Measurements from ENCODE around the gene RTEL1.
"Not testable (repeated sequence)": the region's sequence is repeated elsewhere in the genome, so short reads cannot be mapped to it uniquely, and the experiment has no call there.

The RTEL1 gene

DNA sequence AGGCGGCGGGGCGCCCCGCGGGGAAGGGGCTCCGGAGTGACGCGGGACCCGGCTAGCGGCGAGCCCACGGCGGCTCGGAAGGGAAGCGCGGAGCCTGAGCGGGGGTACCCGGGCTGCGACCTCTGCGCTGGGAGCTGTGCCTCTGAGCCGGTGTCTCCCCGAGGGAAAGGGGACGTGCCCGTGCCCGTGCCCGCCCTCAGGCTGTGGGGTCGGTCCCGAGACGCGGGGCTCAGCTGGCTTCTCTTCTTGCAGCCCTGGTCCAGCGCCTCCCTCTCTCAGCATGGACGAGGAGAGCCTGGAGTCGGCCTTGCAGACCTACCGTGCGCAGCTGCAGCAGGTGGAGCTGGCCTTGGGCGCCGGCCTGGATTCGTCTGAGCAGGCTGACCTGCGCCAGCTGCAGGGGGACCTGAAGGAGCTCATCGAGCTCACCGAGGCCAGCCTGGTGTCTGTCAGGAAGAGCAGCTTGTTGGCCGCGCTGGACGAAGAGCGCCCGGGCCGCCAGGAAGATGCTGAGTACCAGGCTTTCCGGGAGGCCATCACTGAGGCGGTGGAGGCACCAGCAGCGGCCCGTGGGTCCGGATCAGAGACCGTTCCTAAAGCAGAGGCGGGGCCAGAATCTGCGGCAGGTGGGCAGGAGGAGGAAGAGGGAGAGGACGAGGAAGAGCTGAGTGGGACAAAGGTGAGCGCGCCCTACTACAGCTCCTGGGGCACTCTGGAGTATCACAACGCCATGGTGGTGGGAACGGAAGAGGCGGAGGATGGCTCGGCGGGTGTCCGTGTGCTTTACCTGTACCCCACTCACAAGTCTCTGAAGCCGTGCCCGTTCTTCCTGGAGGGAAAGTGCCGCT, 50.4 kb downstream of the RTEL1 start:
- in situ Hi-C loops (cut with MboI; ENCODE audit: low sequenced_read_pairs) = no loop called here

DNA sequence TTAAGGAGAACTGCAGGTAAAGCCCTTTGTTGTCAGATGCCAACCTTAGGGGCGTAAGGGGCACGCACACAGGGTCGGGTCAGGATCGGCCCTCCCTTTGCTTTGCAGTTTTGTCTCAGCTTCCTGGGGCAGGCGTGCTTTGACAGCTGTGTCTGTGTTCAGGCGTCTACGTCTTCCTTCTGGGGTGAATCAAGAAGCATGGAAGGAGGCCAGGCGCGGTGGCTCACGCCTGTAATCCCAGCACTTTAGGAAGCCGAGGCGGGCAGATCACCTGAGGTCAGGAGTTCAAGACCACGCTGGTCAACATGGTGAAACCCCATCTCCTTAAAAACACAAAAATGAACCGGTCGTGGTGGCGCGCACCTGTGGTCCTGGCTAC, 51.0 kb downstream of the RTEL1 start:
- in situ Hi-C loops (cut with MboI; ENCODE audit: low sequenced_read_pairs) = no loop called here

DNA sequence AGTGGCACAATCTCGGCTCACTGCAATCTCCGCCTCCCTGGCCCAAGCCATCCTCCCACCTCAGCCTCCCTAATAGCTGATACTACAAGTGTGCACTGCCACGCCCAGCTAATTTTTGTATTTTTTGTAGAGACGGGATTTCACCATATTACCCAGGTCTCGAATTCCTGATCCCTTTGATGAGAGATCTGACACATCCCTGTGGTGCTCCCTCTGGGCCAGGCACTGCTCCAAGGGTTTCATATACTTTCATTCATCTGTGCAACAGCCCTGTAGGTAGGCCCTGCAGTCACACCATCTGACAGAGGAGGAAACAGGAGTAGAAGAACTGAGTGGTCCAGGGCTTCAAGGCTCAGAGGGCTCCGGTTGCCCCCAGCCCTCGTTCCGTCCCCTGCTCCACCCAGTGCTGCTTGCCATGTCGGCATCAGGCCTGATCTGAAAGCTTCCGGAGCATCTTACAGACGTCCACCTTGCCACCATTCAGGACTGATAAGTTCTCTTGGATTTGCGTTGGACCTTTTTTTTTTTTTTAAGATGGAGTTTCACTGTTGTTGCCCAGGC, 53.1 kb downstream of the RTEL1 start:
- in situ Hi-C loops (cut with MboI; ENCODE audit: low sequenced_read_pairs) = no loop called here

DNA sequence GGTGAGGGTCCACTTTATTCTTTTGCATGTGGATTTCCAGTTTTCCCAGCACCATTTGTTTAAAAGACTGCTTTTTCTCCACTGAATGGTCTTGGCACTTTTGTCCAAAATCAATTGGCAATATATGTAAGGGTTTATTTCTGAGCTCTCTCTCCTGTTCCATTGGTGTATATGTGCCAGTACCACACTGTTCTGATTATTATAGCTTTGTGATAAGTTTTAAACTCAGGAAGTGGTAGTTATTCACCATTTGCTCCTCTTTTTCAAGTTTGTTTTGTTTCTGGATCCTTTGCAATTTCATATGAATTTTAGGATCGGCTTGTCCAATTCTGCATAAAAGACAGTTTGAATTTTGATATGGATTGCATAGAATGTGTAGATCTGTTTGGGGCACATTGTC, 54.1 kb downstream of the RTEL1 start:
- in situ Hi-C loops (cut with MboI; ENCODE audit: low sequenced_read_pairs) = no loop called here

DNA sequence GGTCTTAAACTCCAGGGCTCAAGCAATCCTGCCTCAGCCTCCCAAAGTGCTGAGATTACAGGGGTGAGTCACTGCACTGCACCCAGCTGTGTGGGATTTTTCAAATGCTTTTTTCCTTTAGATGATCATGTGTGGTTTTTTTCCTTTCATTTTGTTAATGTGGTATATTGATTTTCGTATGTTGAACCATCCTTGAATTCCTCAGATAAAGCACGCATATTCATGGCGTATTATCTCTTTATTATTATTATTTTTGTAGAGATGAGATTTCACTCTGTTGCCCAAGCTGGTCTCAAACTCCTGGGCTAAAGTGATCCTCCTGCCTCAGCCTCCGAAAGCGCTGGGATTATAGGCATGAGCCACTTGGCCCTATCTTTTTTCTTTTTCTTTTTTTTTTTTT, 56.7 kb downstream of the RTEL1 start:
- in situ Hi-C loops (cut with MboI; ENCODE audit: low sequenced_read_pairs) = no loop called here

DNA sequence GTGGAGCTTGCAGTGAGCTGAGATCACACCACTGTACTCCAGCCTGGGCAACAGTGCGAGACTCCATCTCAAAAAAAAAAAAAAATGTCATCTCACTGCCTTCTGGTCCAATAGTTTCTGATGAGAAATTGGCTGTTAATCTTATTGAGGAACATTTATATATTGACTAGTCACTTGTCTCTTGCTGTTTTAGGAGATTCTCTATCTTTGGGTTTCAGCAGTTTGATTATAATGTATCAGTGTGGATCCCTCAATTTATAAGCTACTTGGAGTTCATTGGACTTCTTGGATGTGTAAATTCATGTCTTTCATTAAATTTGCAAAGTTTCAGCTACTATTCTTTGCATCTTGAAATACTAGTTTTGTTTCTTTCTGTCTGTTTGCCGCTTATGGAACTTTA, 60.9 kb downstream of the RTEL1 start:
- in situ Hi-C loops (cut with MboI; ENCODE audit: low sequenced_read_pairs) = no loop called here

DNA sequence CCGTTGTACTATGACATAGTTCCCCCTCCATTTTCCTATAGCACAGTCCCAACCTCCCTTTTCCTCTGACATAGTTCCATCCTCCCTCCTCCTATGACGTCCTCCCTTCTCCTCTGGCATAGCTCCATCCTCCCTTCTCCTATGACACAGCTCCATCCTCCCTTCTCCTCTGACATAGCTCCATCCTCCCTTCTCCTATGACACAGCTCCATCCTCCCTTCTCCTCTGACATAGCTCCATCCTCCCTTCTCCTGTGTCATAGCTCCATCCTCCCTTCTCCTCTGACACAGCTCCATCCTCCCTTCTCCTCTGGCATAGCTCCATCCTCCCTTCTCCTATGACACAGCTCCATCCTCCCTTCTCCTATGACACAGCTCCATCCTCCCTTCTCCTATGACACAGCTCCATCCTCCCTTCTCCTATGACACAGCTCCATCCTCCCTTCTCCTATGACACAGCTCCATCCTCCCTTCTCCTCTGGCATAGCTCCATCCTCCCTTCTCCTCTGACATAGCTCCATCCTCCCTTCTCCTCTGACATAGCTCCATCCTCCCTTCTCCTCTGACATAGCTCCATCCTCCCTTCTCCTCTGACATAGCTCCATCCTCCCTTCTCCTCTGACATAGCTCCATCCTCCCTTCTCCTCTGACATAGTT, 65.0 kb downstream of the RTEL1 start:
- in situ Hi-C loops (cut with MboI; ENCODE audit: low sequenced_read_pairs) = not testable (repeated sequence)

DNA sequence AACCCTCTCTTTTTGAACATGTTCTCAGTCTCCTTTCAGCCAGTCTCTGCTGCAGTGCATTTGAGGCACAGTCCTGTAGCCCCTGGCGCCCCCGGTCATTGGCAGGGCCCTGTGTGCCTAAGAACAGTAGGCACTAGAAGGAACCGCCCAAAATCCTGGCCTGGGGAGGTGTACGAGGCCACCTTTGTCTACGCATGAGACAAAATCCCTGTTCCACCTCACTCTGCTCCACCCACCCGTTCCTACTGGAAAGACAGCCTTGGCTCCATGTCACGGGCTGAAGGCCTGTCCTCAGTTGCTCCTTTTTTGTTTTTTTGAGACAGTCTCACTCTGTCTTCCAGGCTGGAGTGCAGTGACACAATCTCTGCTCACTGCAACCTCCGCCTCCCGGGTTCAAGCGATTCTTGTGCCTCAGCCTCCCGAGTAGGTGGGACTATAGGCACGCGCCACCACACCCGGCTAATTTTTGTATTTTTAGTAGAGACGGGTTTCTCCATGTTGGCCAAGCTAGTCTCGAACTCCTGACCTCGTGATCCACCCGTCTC, 72.1 kb downstream of the RTEL1 start:
- in situ Hi-C loops (cut with MboI; ENCODE audit: low sequenced_read_pairs) = not testable (repeated sequence)

DNA sequence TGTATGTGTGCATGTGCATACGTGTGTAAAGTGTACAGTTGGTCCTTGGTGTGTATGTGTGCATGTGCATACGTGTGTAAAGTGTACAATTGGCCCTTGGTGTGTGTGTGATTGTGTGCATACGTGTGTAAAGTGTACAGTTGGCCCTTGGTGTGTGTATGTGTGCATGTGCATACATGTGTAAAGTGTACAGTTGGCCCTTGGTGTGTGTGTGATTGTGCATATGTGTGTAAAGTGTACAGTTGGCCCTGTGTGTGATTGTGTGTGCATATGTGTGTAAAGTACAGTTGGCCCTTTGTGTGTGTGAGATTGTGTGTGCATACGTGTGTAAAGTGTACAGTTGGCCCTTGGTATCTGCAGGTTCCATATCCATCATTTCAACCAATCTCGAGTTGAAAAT, 73.3 kb downstream of the RTEL1 start:
- in situ Hi-C loops (cut with MboI; ENCODE audit: low sequenced_read_pairs) = no loop called here

DNA sequence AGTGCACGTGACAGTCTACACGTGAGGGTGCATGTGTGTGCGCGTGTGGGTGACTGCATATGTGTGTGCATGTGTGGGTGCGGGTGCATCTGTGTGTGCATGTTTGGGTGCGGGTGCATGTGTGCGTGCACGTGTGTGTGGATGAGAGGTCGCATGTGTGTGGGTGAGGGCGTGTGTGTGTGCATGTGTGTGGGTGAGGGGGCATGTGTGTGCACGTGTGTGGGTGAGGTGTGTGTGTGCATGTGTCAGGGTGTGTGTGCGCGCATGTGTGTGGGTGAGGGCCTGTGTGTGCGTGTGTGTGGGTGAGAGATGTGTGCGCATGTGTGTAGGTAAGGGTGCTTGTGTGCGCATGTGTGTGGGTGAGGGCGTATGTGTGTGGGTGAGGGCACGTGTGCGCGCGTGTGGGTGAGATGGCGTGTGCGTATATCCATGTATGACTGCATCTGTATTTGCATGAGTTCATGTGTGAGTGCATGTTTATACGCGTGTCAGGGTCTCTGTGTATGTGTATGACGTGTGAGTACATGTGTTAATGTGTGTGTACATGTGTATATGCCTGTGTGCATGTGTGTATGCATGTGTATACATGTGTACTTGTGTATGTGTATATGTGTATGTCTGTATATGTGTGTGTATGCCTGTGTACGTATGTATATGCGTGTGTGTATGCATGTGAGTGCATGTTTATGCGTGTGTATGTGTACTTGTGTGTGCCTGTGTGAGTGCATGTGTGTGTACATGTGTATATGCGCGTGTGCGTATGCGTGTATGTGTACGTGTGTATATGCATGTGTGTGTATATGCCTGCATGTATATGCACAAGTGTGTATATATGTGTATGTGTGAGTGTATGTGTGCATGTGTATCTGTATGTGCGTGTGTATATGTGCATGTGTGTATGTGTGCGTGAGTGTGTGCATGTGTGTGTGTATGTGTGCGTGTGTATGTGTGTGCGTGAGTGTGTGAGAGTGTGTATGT, 74.3 kb downstream of the RTEL1 start:
- in situ Hi-C loops (cut with MboI; ENCODE audit: low sequenced_read_pairs) = no loop called here

DNA sequence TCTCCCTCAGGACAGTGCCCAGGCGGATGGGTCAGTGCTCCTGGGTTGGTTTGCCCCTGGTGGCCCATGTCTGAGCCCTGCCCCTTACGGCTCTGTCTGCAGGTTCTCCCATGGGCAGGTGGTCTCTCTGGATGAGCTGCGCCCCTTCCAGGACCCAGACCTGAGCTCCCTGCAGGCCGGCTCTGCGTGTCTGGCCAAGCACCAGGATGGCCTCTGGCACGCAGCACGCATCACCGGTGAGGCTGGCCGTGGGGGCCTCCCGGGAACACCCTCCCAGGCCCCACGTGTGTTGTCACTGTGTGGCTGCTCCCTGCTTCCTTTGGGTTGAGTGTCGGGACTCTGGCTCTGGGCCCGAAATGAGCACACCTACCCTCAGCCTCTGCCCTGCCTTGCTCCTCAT, 75.0 kb downstream of the RTEL1 start:
- in situ Hi-C loops (cut with MboI; ENCODE audit: low sequenced_read_pairs) = no loop called here

DNA sequence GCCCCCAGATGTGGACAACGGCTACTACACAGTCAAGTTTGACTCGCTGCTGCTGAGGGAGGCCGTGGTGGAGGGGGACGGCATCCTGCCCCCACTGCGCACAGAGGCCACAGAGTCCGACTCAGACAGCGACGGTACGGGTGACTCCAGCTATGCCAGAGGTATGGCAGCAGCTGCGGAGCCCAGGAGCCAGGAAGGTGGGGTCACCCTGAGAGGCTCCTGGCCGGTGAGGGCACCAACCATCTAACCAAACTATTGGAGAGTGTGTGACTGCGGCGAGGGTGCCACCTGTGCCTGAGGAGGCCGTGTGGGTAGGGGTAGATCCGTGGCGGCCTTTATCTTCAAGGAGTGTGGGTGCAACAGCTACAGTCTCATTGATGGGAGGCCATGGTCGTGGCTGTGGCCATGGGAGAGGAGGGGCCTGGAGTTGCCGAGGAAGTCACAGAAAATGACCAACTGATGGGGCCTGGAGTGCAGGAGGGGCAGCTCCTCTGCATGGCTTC, 75.5 kb downstream of the RTEL1 start:
- in situ Hi-C loops (cut with MboI; ENCODE audit: low sequenced_read_pairs) = no loop called here

DNA sequence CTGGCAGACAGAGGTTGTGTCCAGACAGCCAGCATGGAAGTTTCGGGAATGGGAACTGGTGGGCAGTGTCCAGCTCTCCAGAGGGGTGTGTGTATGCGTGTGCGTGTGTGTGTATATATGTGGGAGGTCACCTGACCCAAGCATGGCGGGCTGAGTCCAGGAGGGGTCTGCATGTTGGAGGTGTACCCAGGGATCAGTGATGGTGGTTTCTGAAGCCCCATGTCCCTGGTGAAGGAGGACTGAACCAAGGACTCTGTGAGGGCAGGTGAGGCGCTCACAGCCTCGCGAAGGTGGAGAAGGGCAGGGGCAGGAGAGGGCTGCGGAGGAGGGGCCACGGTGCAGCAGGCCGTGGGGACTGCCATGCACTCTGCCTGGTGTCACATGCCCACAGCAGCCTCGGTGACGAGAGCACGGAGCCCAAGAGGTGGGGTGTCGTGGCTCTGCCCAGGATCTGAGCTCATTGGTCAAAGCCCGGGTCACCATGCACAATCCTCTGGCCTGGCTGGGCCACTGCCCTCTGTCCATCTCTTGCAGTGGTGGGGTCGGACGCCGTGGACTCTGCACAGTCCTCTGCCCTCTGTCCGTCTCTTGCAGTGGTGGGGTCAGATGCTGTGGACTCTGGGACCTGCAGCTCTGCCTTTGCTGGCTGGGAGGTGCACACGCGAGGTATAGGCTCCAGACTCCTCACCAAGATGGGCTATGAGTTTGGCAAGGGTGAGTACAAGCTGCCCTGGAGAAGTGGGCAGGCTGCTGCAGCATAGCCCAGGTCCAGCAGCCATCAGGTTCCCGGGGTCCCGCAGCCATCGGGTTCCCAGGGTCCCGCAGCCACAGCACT, 76.2 kb downstream of the RTEL1 start:
- in situ Hi-C loops (cut with MboI; ENCODE audit: low sequenced_read_pairs) = no loop called here

DNA sequence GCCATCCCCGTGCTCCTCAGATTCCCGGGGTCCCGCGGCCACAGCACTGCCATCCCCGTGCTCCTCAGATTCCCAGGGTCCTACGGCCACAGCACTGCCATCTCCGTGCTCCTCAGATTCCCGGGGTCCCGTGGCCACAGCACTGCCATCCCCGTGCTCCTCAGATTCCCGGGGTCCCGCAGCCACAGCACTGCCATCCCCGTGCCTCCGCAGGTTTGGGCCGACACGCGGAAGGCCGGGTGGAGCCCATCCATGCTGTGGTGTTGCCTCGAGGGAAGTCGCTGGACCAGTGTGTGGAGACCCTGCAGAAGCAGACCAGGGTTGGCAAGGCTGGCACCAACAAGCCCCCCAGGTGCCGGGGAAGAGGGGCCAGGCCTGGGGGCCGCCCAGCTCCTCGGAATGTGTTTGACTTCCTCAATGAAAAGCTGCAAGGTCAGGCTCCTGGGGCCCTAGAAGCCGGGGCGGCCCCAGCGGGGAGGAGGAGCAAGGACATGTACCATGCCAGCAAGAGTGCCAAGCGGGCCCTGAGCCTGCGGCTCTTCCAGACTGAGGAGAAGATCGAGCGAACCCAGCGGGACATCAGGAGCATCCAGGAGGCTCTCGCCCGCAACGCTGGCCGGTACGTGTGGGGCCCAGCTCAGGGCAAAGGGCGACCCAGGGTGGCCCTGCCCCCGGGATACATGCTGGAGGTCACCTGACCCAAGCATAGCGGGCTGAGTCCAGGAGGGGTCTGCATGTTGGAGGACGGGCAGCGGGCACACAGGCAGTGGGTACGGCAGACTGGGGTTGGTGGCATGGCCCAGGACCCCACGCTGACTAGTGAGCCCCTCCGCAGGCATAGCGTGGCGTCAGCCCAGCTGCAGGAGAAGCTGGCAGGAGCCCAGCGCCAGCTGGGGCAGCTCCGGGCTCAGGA, 77.1 kb downstream of the RTEL1 start:
- in situ Hi-C loops (cut with MboI; ENCODE audit: low sequenced_read_pairs) = no loop called here

DNA sequence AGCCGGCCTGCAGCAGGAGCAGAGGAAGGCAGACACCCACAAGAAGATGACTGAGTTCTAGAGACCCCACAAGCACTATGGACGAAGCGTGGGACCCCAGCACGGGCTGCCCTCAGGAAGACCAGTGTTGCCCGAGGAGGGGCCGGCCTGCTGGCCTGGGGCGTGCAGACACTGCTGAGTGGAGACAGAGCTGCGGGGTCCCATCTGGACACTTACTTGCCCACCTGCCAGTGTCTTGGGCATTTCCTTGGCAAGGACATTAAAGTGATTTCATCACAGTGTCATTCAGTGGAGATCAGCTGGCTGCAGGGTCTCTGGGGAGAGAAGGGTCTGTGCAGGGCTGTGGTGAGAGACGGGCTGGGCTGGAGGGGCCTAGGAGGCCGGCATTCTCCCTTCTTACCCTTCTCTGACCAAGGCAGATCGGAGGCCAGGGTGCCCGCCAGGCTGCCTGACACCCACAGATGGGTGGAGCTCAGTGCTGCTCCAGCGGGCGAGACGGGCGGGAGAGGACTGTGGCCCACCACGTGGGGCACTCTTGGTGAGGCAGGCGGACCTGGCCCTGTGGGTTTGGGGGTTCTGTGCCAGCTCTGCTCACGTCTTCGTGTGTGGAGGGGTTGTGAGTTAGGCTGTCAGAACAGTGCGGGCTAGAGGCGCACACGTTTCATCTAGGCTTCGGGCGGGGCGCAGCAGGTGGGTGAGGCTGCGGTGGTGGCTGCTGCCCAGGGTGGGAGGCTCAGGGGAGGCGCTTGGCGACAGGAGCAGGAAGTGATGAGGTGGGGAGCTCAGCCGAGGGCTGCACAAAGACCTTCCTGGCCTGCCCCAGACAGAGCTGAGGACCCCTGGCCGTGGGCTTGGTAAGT, 78.0 kb downstream of the RTEL1 start, which contains the start of gene LIME1:
LIME1 (plus strand) TSS at position 806 of the 860 bp plus-strand sequence. CDS start 886 bp downstream, outside the sequence.
- in situ Hi-C loops (cut with MboI; ENCODE audit: low sequenced_read_pairs) = no loop called here

DNA sequence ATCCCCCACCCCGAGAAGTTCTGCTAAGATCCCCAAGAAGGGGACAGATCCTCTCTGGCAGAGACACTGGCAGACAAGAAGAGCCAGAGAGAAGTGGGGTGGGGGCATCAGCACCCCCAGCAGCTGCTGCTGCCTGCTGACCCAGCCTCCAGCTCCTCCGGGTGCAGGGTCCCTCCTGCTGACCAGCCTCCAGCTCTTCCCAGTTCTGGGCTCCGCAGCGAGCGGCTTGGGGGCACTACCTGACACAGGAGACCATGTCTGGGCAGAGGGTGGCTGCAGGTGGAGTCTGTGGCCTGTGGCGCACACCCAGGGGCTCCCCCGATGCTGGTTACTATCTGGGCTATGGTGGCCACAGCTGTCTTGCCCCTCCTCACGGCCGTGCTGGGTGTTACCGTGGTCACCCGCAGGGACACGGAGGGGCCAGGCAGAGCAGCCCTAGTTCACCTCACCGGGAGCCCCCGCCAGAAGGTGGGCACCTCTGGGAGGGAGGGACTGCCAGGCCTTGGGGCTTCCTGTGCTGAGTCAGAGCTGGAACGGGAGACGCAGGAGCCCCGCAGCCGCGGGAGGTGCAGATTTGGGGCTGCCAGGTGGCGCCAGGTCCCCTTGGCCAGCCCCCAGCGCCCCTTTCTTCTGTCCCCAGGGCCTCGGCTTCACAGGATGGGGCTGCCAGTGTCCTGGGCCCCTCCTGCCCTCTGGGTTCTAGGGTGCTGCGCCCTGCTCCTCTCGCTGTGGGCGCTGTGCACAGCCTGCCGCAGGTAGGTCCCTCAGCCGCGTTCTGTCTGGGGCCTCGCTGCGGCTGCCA, 79.0 kb downstream of the RTEL1 start:
- in situ Hi-C loops (cut with MboI; ENCODE audit: low sequenced_read_pairs) = no loop called here

DNA sequence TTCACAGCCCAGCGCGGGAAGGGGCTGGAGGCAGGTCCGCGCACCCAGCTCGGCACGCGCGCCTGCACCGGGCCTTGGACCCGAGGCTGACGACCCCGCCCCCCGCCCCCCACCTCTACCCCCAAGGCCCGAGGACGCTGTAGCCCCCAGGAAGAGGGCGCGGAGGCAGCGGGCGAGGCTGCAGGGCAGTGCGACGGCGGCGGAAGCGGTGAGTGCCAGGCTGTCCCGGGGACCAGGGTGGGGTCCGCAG, 79.5 kb downstream of the RTEL1 start:
- in situ Hi-C loops (cut with MboI; ENCODE audit: low sequenced_read_pairs) = no loop called here
